HepG2 (cell line): ENCODE data around the gene CST4. TPM values are rescaled to one million over a fixed set of nuclear protein-coding genes. Genes with fewer than 3 reads are reported as not detected.

ENCODE experiments used
- ARHGAP35 ChIP-seq: sonication (generic); formaldehyde crosslinking; IDR thresholded peaks from 2 replicates; pipeline ENCODE4 v1.9.0; 2022; ENCODE audit warnings: mild to moderate bottlenecking, inconsistent platforms, moderate library complexity, missing genetic modification reagents, borderline replicate concordance
- ELF4 ChIP-seq: sonication (generic); formaldehyde crosslinking; IDR thresholded peaks from 2 replicates; pipeline ENCODE4 v1.5.0; 2020; ENCODE audit warnings: missing genetic modification reagents, mild to moderate bottlenecking, moderate library complexity, borderline replicate concordance
- HOXA9 ChIP-seq: sonication (generic); formaldehyde crosslinking; IDR thresholded peaks from 2 replicates; pipeline ENCODE4 v1.8.1; 2022; ENCODE audit warnings: missing genetic modification reagents, mild to moderate bottlenecking, moderate library complexity, borderline replicate concordance
- IRF2 ChIP-seq: IDR thresholded peaks from 2 replicates; pipeline ENCODE4 v1.6.1; 2018; ENCODE audit warnings: missing genetic modification reagents, missing compliant biosample characterization
- KLF11 ChIP-seq: IDR thresholded peaks from 2 replicates; pipeline ENCODE4 v1.6.1; 2016; ENCODE audit warnings: missing compliant biosample characterization
- SOX5 ChIP-seq: IDR thresholded peaks from 2 replicates; pipeline ENCODE4 v1.6.1; 2016; ENCODE audit warnings: borderline replicate concordance
- ZFP1 ChIP-seq: IDR thresholded peaks from 2 replicates; pipeline ENCODE4 v1.6.1; 2016
- ZNF138 ChIP-seq: sonication (generic); formaldehyde crosslinking; IDR thresholded peaks from 2 replicates; pipeline ENCODE4 v1.5.0; 2020; ENCODE audit warnings: mild to moderate bottlenecking, low read depth, missing genetic modification reagents
- ZNF143 ChIP-seq: sonication (generic); formaldehyde crosslinking; IDR thresholded peaks from 2 replicates; pipeline ENCODE4 v1.4.0; 2020; ENCODE audit warnings: missing genetic modification reagents
- ZNF251 ChIP-seq: sonication (generic); formaldehyde crosslinking; IDR thresholded peaks from 2 replicates; pipeline ENCODE4 v1.9.0; 2021; ENCODE audit warnings: mild to moderate bottlenecking, missing genetic modification reagents
- ZNF274 ChIP-seq: sonication (generic); formaldehyde crosslinking; IDR thresholded peaks from 2 replicates; pipeline ENCODE4 v1.5.1; 2020; ENCODE audit warnings: mild to moderate bottlenecking, missing genetic modification reagents
- ZNF549 ChIP-seq: sonication (generic); formaldehyde crosslinking; IDR thresholded peaks from 2 replicates; pipeline ENCODE4 v1.5.0; 2020; ENCODE audit warnings: missing genetic modification reagents
- ZNF556 ChIP-seq: sonication (generic); formaldehyde crosslinking; IDR thresholded peaks from 2 replicates; pipeline ENCODE4 v1.4.0; 2020; ENCODE audit warnings: mild to moderate bottlenecking, missing genetic modification reagents, borderline replicate concordance
- ZNF7 ChIP-seq: IDR thresholded peaks from 2 replicates; pipeline ENCODE4 v1.6.1; 2016; ENCODE audit warnings: missing biosample characterization, missing genetic modification reagents
- ZNF724P ChIP-seq: sonication (generic); formaldehyde crosslinking; IDR thresholded peaks from 2 replicates; pipeline ENCODE4 v1.8.0; 2022; ENCODE audit warnings: missing genetic modification reagents, borderline replicate concordance
- polyA plus RNA-seq, 8 experiments: library from polyadenylated mRNA; depleted of rRNA in 3 of 8; stranded (reverse) in 7 of 8; unstranded in 1 of 8; fragments of >200 nt; fragmentation: Illumina TruSeq in 4 of 8; extraction: Trizol in 4 of 8; gene quantifications; 2 replicates each; pipeline versions ENCODE4 v1.2.1 to v1.2.3, GENCODE V29; 2011 to 2016; ENCODE audit warnings: low read depth in 4 of 8, missing spikeins in 1 of 8, mixed read lengths in 1 of 8; ENCODE audit not compliant: insufficient read depth in 1 of 8
- total RNA-seq, 5 experiments: library from RNA; depleted of rRNA; stranded (reverse); fragments of >200 nt; fragmentation: Illumina TruSeq; extraction: Trizol; gene quantifications; 2 replicates each; pipeline ENCODE4 v1.2.3, GENCODE V29; 2016; ENCODE audit warnings: low read depth in 1 of 5
- TF ChIP-seq, protein P1 (sequence below): sonication (generic); formaldehyde crosslinking; IDR thresholded peaks from 2 replicates; pipeline ENCODE4 v1.5.1; 2020; ENCODE audit warnings: missing genetic modification reagents, mild to moderate bottlenecking, borderline replicate concordance
- TF ChIP-seq, protein P2 (sequence below): sonication (generic); formaldehyde crosslinking; conservative IDR thresholded peaks from 2 replicates; pipeline ENCODE4 v1.8.0; 2022; ENCODE audit warnings: low read depth, missing genetic modification reagents
- TF ChIP-seq, protein P3 (sequence below): sonication (generic); formaldehyde crosslinking; IDR thresholded peaks from 2 replicates; pipeline ENCODE4 v1.5.0; 2020; ENCODE audit warnings: missing genetic modification reagents
- TF ChIP-seq, protein P4 (sequence below): sonication (generic); formaldehyde crosslinking; IDR thresholded peaks from 2 replicates; pipeline ENCODE4 v1.8.0; 2022; ENCODE audit warnings: missing genetic modification reagents, mild to moderate bottlenecking, moderate library complexity, borderline replicate concordance
- TF ChIP-seq, protein P5 (sequence below): sonication (generic); formaldehyde crosslinking; IDR thresholded peaks from 2 replicates; pipeline ENCODE4 v1.5.1; 2020; ENCODE audit warnings: missing genetic modification reagents, mild to moderate bottlenecking, borderline replicate concordance
- TF ChIP-seq, protein P6 (sequence below): sonication (generic); formaldehyde crosslinking; IDR thresholded peaks from 2 replicates; pipeline ENCODE4 v1.4.0; 2020; ENCODE audit warnings: low read depth, mild to moderate bottlenecking, missing genetic modification reagents

CST4 gene
- total and polyA plus RNA-seq, 2 of the 13 experiments (the other 11 are each of a cell fraction or from before 2014, with no cell fraction given), result not detected

DNA sequence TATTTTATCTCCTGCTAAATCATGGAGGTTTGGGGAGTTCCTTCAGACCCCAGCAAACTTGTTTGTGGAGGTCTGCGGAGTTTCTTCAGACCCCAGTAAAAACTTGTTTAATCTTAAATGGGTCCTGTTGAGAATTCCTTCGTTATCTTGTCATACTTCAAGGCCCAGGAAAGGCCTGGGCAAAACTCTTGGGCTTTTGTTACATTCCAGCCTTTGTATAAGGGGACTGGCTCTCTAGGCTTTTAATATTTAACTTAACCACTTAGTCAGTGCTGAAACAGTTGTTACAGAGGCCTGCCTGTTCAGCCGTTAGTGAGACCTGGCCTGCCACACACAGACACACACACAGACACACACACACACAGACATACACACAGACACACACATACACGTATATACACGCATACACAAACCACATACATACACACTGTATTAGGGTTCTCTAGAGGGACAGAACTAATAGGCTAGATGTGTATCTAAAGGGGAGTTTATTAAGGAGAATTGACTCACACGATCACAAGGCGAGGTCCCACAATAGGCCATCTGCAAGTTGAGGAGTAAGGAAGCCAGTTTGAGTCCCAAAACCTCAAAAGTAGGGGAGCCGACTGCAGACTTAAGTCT lies 29.7 kb downstream of the CST4 start (continued):
- TF ChIP-seq IRF2 (CRISPR knock-in tag) (peak; percentile 41; the same call in 1 of the 2 replicates), ZNF138 (CRISPR knock-in tag) (no peak), ELF4 (CRISPR knock-in tag) (no peak), ZNF549 (CRISPR knock-in tag) (no peak), ZNF7 (no peak), SOX5 (CRISPR knock-in tag) (peak; percentile 57; the same call in 1 of the 2 replicates), ZFP1 (CRISPR knock-in tag) (no peak; the same call in 1 of the 2 replicates), ZNF251 (CRISPR knock-in tag) (no peak), HOXA9 (CRISPR knock-in tag) (no peak), ZNF274 (CRISPR knock-in tag) (no peak), ZNF143 (CRISPR knock-in tag) (no peak), KLF11 (CRISPR knock-in tag) (no peak), ZNF724P (0 out of 2 replicates have a peak, but pooled peaks have one; percentile 41), ARHGAP35 (CRISPR knock-in tag) (no peak), ZNF556 (peak; percentile 72; the same call in 1 of the 2 replicates)
- TF ChIP-seq, protein P1, sequence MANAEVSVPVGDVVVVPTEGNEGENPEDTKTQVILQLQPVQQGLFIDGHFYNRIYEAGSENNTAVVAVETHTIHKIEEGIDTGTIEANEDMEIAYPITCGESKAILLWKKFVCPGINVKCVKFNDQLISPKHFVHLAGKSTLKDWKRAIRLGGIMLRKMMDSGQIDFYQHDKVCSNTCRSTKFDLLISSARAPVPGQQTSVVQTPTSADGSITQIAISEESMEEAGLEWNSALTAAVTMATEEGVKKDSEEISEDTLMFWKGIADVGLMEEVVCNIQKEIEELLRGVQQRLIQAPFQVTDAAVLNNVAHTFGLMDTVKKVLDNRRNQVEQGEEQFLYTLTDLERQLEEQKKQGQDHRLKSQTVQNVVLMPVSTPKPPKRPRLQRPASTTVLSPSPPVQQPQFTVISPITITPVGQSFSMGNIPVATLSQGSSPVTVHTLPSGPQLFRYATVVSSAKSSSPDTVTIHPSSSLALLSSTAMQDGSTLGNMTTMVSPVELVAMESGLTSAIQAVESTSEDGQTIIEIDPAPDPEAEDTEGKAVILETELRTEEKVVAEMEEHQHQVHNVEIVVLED (CRISPR knock-in tag), result 0 out of 2 replicates have a peak, but pooled peaks have one; percentile 8
- TF ChIP-seq, protein P2, sequence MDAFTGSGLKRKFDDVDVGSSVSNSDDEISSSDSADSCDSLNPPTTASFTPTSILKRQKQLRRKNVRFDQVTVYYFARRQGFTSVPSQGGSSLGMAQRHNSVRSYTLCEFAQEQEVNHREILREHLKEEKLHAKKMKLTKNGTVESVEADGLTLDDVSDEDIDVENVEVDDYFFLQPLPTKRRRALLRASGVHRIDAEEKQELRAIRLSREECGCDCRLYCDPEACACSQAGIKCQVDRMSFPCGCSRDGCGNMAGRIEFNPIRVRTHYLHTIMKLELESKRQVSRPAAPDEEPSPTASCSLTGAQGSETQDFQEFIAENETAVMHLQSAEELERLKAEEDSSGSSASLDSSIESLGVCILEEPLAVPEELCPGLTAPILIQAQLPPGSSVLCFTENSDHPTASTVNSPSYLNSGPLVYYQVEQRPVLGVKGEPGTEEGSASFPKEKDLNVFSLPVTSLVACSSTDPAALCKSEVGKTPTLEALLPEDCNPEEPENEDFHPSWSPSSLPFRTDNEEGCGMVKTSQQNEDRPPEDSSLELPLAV (CRISPR knock-in tag), result no peak
- TF ChIP-seq, protein P3, sequence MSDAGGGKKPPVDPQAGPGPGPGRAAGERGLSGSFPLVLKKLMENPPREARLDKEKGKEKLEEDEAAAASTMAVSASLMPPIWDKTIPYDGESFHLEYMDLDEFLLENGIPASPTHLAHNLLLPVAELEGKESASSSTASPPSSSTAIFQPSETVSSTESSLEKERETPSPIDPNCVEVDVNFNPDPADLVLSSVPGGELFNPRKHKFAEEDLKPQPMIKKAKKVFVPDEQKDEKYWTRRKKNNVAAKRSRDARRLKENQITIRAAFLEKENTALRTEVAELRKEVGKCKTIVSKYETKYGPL (CRISPR knock-in tag), result peak; percentile 30; the same call in 1 of the 2 replicates
- TF ChIP-seq, protein P4, sequence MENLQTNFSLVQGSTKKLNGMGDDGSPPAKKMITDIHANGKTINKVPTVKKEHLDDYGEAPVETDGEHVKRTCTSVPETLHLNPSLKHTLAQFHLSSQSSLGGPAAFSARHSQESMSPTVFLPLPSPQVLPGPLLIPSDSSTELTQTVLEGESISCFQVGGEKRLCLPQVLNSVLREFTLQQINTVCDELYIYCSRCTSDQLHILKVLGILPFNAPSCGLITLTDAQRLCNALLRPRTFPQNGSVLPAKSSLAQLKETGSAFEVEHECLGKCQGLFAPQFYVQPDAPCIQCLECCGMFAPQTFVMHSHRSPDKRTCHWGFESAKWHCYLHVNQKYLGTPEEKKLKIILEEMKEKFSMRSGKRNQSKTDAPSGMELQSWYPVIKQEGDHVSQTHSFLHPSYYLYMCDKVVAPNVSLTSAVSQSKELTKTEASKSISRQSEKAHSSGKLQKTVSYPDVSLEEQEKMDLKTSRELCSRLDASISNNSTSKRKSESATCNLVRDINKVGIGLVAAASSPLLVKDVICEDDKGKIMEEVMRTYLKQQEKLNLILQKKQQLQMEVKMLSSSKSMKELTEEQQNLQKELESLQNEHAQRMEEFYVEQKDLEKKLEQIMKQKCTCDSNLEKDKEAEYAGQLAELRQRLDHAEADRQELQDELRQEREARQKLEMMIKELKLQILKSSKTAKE (CRISPR knock-in tag), result no peak; the same call in 1 of the 2 replicates
- TF ChIP-seq, protein P5, sequence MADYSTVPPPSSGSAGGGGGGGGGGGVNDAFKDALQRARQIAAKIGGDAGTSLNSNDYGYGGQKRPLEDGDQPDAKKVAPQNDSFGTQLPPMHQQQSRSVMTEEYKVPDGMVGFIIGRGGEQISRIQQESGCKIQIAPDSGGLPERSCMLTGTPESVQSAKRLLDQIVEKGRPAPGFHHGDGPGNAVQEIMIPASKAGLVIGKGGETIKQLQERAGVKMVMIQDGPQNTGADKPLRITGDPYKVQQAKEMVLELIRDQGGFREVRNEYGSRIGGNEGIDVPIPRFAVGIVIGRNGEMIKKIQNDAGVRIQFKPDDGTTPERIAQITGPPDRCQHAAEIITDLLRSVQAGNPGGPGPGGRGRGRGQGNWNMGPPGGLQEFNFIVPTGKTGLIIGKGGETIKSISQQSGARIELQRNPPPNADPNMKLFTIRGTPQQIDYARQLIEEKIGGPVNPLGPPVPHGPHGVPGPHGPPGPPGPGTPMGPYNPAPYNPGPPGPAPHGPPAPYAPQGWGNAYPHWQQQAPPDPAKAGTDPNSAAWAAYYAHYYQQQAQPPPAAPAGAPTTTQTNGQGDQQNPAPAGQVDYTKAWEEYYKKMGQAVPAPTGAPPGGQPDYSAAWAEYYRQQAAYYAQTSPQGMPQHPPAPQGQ (CRISPR knock-in tag), result no peak
- TF ChIP-seq, protein P6, sequence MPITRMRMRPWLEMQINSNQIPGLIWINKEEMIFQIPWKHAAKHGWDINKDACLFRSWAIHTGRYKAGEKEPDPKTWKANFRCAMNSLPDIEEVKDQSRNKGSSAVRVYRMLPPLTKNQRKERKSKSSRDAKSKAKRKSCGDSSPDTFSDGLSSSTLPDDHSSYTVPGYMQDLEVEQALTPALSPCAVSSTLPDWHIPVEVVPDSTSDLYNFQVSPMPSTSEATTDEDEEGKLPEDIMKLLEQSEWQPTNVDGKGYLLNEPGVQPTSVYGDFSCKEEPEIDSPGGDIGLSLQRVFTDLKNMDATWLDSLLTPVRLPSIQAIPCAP, result no peak
